ENCODE results near the gene SCARB1. TPM values are rescaled to one million over a fixed set of nuclear protein-coding genes. Genes with fewer than 3 reads are reported as not detected.

The SCARB1 gene
- total and polyA plus RNA-seq, 2 of the 13 experiments (the other 11 are each of a cell fraction or from before 2014, with no cell fraction given) = 63.4 to 160 TPM

DNA sequence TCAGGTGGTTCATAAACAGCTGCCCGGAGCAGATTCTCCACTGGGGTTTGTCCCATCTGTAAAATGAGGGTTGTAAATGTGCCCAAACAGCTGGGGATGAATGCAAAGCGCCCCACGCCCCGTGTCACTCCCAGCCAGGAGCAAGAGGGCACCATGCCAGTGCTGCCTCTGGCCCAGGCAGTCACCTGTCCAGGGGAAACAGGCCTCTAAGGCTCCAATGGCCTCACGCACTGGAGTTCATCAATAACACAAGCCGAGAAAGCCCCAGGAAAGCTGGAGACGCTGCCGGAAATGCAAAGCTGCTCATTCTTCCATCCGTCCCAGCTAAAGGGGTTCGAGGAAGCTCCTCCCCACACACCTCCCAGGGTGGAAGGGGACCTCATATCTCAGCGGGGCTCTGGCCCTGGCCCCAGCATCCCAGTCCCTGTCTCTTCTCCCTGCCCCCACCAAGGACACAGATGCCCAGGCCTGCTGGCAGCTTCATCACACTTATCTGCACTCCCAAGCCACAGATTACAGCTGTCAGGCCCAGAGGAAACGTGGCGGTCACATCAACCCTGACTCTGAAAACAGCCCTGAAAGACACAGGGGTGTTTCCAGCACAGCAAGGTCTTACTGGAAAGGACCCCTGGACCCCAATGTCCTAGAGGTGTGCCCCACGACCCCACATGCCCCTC, 21.5 kb downstream of the SCARB1 start:
- POLR2A ChIA-PET = interaction anchor here (1.3 to 3.3 kb wide), 4 partner anchors 10 to 73 kb away, joined by 3 to 13 read pairs (median 5); partner anchors contain the start of gene UBC
- CTCF ChIA-PET (ENCODE audit: low intra/inter-chr PET ratio, low total read pairs) = no interaction called here
- BruUV-seq (replicated peaks) = no TSS peak
- H3K9me3 ChIP-seq (ENCODE audit: low read length) = no peaks in the 10 kb centered on the region
- H2AFZ ChIP-seq (ENCODE audit: low read length) = no peak overlapping the region
- no peak overlapping the region for H3K4me3 ChIP-seq (replicated peaks in 1 of 3; ENCODE audit: insufficient read depth in 1 of 3, low read depth in 2 of 3, low read length in 3 of 3)
- H3K9ac ChIP-seq (ENCODE audit: insufficient read depth, low read depth, low read length) = no peak overlapping the region
- H3K4me1 ChIP-seq (ENCODE audit: insufficient read depth, low read length) = peaks cover 91% of the 10 kb centered on the region
- no peaks in the 10 kb centered on the region for H3K27me3 ChIP-seq (ENCODE audit: control insufficient read depth in 1 of 2, insufficient read depth in 2 of 2, low read length in 2 of 2)
- in situ Hi-C loops (cut with HindIII; ENCODE audit: extremely low pct_ligation_motif_present, low pct_unique_long_range_greater_than_20kb) (no loop called here), intact Hi-C loops (cut with micrococcal nuclease; ENCODE audit: unreplicated experiment) (no loop called here)
- peaks cover 2 to 32% of the 10 kb centered on the region in 2 experiments; a peak in 4 of 5 replicates for H3K36me3 ChIP-seq (replicated peaks in 1 of 2; ENCODE audit: control insufficient read depth in 1 of 2, insufficient read depth in 2 of 2, low read length in 2 of 2)
- 82% methylated on average over 7 of the region's 14 CpGs for WGBS (ENCODE audit: low lambda C conversion rate)
- no peak overlapping the region for H3K4me2 ChIP-seq (ENCODE audit: low read depth, low read length)
- FAIRE-seq = no peak
- no peak for DNase-seq (ENCODE audit: low spot score)
- peak overlapping the region; percentile 43 for H3K27ac ChIP-seq (ENCODE audit: extremely low read length, insufficient read depth, low read length)
- H3K79me2 ChIP-seq (ENCODE audit: insufficient read depth, low read length) = peaks cover 60% of the 10 kb centered on the region
- no peak for ATAC-seq
- H4K20me1 ChIP-seq (ENCODE audit: insufficient read depth, low read length) = no peaks in the 10 kb centered on the region
- TF ChIP-seq SMAD3 (CRISPR knock-in tag; IDR thresholded peaks at IDR 0.05) (no peak), ZNF501 (CRISPR knock-in tag; IDR thresholded peaks at IDR 0.05) (no peak), KDM5B (CRISPR knock-in tag; IDR thresholded peaks at IDR 0.05; ENCODE audit: borderline replicate concordance) (no peak), TARDBP (CRISPR knock-in tag; IDR thresholded peaks at IDR 0.05) (no peak), FOXP4 (CRISPR knock-in tag; IDR thresholded peaks at IDR 0.05) (no peak), ZNF788 (CRISPR knock-in tag; IDR thresholded peaks at IDR 0.05; ENCODE audit: borderline replicate concordance) (no peak), GTF3A (CRISPR knock-in tag; conservative IDR thresholded peaks at IDR 0.05) (no peak), REPIN1 (CRISPR knock-in tag; IDR thresholded peaks at IDR 0.05; ENCODE audit: borderline replicate concordance, low read depth) (no peak), ZNF562 (CRISPR knock-in tag; IDR thresholded peaks at IDR 0.05; ENCODE audit: borderline replicate concordance) (no peak), ZFY (CRISPR knock-in tag; IDR thresholded peaks at IDR 0.05) (0 out of 2 replicates have a peak, but pooled peaks have one; percentile 33), CEBPG (CRISPR knock-in tag; IDR thresholded peaks at IDR 0.05) (no peak), ZNF790 (CRISPR knock-in tag; IDR thresholded peaks at IDR 0.05; ENCODE audit: borderline replicate concordance) (no peak), CERS6 (CRISPR knock-in tag; IDR thresholded peaks at IDR 0.05) (no peak), POLR2A (IDR thresholded peaks at IDR 0.05; ENCODE audit: insufficient read depth in 1 of 2, low read depth in 2 of 2, low read length in 2 of 2) (no peak), EP300 (IDR thresholded peaks at IDR 0.05; ENCODE audit: low read depth in 2 of 2, low read length in 2 of 2) (no peak), EP300 (CRISPR knock-in tag; IDR thresholded peaks at IDR 0.05; ENCODE audit: borderline replicate concordance) (no peak)
- TF ChIP-seq, protein P1, sequence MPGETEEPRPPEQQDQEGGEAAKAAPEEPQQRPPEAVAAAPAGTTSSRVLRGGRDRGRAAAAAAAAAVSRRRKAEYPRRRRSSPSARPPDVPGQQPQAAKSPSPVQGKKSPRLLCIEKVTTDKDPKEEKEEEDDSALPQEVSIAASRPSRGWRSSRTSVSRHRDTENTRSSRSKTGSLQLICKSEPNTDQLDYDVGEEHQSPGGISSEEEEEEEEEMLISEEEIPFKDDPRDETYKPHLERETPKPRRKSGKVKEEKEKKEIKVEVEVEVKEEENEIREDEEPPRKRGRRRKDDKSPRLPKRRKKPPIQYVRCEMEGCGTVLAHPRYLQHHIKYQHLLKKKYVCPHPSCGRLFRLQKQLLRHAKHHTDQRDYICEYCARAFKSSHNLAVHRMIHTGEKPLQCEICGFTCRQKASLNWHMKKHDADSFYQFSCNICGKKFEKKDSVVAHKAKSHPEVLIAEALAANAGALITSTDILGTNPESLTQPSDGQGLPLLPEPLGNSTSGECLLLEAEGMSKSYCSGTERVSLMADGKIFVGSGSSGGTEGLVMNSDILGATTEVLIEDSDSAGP (CRISPR knock-in tag; IDR thresholded peaks at IDR 0.05; ENCODE audit: borderline replicate concordance) = 0 out of 2 replicates have a peak, but pooled peaks have one; percentile 6
- TF ChIP-seq, protein P2, sequence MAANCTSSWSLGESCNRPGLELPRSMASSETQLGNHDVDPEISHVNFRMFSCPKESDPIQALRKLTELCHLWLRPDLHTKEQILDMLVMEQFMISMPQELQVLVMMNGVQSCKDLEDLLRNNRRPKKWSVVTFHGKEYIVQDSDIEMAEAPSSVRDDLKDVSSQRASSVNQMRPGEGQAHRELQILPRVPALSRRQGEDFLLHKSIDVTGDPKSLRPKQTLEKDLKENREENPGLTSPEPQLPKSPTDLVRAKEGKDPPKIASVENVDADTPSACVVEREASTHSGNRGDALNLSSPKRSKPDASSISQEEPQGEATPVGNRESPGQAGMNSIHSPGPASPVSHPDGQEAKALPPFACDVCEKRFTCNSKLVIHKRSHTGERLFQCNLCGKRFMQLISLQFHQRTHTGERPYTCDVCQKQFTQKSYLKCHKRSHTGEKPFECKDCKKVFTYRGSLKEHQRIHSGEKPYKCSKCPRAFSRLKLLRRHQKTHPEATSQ (CRISPR knock-in tag; IDR thresholded peaks at IDR 0.05; ENCODE audit: borderline replicate concordance) = no peak
- TF ChIP-seq, protein P3, sequence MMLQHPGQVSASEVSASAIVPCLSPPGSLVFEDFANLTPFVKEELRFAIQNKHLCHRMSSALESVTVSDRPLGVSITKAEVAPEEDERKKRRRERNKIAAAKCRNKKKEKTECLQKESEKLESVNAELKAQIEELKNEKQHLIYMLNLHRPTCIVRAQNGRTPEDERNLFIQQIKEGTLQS (CRISPR knock-in tag; IDR thresholded peaks at IDR 0.05) = no peak
